GM18502 (cell line): ENCODE measurements around the gene SLC12A9.
A peak's percentile ranks its signal among the peaks of the same experiment; 100 is the strongest.
"Not testable (repeated sequence)": the region's sequence is repeated elsewhere in the genome, so short reads cannot be mapped to it uniquely, and the experiment has no call there.

Experiments
- ATAC-seq: cut with Tn5 transposase; IDR thresholded peaks from one replicate; pipeline ENCODE4 v1.9.1; 2021; ENCODE audit warnings: mild to moderate bottlenecking; ENCODE audit not compliant: unreplicated experiment, poor library complexity

The SLC12A9 gene

GRCh38 chr7:100824499-100825214 lies 27.9 kb upstream of the SLC12A9 start:
- ATAC-seq = no peak

GRCh38 chr7:100825215-100825671 lies 27.3 kb upstream of the SLC12A9 start:
- ATAC-seq = no peak

GRCh38 chr7:100825751-100826513 lies 26.6 kb upstream of the SLC12A9 start:
- ATAC-seq = no peak

DNA sequence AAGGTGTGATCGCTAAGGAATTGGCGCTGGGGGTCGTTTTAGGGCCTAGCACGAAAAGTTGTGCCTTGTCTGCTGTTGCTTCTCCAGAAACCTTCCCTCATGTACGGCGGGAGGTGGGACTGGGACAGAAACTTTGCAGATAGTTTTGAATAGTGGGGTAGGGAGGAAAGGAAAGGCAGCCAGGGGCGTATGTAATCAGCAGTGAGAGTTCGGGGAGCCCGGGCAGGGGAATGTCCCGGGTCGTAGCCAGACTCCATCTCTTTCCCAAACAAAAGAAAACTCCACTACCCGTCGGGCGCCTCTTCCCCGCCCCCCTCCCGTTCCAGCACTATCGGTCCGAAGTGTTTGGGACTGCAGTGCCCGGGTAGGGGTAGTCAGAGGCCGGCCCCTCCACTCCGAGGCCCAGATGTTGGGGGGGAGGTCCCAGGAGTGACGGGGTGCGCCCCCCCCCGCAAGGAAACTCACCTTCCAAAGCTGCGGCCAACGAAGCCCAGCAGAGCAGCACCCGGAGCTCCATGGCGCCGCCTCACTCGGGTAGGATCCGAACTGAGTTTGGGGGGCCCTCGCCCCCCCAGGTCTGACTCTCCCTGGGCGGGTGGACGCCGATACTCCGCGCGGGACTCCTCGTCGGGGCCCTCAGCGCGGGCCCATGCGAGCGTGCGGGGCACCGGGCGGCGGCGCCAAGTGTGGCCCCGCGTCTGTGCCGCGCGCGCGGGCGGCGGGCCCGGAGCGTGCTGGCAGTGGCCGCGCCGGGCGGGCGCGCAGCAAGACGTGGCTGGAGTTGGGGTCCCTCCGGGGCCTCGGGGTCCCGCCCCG lies 25.8 kb upstream of the SLC12A9 start:
- ATAC-seq = no peak

DNA sequence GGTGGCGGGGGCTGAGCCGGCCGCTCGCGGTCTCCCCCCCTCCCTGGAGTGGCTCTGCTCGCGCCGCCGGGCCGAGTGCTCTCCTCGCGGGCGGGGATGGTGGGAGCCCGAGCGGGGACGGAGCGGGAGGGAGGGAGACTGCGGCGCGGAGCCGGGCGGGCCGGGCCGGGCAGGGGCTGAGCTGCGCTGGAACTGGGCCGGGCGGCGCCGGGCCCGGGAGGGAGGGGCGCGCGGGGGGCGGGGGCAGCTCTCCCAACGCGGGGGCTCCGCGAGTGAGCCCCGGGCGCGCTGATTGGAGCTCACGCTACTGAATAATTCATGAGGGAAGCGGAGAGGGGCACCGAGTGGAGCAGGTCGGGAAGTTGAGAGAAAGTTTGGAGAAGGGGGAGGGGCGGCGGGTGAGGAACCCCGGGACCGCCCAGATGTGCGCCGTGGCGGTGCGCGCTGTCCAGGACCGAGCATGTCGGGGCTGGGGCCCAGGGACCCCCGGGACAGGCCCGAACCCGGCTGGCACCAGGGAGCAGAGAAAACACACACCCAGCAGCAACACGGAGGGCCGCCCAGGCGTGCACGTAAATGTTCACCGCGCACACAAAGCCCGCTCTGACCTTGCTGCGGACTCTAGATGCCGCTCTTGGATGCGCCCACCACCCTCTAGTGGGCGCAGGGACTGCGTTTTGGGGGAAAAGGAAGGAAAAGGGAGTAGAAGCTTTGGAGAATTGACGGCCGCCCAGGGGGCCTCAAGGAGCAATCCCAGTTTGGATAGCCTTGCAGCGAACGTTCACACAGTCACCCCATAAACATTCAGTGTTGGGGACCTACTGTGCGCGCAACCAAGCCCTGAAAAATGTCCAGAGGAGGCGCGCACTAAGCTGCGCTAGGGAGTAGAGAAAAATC lies 24.9 kb upstream of the SLC12A9 start, which contains the start of gene EPHB4:
TSS of gene EPHB4 (minus strand) at position 194 of the 897 bp plus-strand sequence. CDS start 493 bp downstream, outside the sequence.
- ATAC-seq = no peak

DNA sequence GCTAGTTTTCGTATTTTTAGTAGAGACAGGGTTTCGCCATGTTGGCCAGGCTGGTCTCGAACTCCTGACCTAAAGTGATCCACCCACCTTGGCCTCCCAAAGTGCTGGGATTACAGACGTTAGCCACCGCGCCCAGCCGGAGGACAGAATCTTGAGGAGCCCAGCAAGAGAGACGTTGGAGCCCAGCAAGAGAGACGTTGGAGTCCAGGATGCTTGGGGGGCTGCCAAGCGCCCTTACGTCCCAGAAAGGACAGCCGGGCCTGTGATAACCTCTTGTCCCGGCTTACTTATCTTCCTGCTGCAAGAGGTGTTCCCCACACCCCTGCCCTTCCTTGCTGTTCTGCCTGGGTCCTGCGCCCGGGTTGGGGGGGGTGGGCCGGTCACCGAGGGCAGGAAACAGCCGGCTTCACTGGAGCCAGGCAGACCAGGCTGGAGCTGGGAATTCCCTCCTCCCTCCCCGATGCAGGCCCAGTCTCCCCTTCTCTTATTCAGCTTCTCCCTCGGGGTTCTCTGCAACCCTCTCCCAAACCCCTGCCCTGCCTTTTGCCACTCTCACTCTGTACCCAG lies 23.3 kb upstream of the SLC12A9 start:
- ATAC-seq = no peak

DNA sequence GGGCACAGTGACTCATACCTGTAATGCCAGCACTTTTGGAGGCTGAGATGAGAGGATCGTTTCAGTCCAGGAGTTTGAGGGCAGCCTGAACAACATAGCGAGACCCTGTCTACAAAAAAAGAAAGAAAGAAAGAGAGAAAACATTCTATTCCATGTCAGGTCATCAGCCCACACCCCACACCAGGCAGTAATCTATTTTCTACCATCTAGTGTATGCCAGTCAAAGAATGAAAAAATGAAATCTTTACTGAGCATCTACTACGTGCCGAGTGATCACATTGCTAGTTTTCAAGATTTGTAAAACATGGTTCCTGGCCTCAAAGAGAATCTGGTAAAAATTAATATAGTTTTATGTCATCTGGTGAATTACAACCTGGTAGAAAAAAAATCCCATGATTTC lies 22.1 kb upstream of the SLC12A9 start:
- no peak for ATAC-seq

DNA sequence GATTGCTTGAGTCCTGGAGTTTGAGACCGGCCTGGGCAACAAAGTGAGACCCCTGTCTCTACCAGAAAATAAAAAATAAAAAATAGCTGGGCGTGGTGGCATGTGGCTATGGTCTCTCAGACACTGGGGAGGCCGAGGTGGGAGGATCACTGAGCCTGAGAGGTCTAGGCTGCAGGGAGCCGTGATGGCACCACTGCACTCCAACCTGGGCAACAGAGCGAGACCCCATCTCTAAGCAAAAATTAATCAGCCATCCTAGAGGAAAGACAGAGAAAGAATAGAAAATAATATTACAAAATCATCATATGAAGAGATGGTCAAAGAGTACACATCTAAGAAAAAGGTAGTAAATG lies 20.3 kb upstream of the SLC12A9 start:
- no peak for ATAC-seq

GRCh38 chr7:100835903-100836811 lies 16.4 kb upstream of the SLC12A9 start:
- no peak for ATAC-seq

- no peak for ATAC-seq
Observed at GRCh38 chr7:100836812-100837098, 15.8 kb upstream of the SLC12A9 start.

DNA sequence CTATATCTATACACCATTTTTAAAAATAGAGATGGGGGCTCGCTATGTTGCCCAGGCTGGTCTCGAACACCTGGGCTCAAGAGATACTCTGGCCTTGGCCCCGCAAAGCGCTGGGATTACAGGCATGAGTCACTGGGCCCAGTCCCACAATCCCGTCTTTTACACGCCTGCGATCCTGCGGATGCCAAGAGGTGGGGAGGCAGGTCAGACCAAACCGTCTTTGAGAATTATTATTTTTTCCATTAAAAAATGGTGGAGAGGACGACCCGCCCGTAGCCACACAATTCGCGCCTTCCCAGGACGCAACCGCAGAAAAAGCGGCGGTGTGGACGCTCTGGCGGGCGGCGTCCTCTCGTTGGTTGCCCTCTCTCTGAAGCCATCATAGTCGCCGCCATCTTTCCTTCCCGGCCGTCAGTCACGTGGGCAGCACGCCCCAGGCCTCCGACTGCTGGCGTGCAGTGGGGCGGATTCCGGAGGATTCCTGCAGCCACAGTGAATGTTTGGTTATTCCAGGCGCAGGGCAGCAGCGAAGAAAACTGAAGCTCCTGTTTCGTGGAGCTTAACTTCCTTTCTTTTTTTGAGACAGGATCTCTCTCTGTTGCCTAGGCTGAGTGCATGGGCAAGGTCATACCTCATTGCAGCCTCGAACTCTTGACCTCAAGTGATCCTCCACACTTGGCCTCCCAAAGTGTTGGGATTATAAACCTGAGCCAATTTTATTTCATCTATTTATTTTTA lies 15.2 kb upstream of the SLC12A9 start:
- ATAC-seq = peak; percentile 68

- no peak for ATAC-seq
Observed at GRCh38 chr7:100839361-100839760, 13.2 kb upstream of the SLC12A9 start.

GRCh38 chr7:100840470-100841100 lies 11.9 kb upstream of the SLC12A9 start:
- no peak for ATAC-seq

- no peak for ATAC-seq
Observed at GRCh38 chr7:100847360-100847759, 5.2 kb upstream of the SLC12A9 start.

DNA sequence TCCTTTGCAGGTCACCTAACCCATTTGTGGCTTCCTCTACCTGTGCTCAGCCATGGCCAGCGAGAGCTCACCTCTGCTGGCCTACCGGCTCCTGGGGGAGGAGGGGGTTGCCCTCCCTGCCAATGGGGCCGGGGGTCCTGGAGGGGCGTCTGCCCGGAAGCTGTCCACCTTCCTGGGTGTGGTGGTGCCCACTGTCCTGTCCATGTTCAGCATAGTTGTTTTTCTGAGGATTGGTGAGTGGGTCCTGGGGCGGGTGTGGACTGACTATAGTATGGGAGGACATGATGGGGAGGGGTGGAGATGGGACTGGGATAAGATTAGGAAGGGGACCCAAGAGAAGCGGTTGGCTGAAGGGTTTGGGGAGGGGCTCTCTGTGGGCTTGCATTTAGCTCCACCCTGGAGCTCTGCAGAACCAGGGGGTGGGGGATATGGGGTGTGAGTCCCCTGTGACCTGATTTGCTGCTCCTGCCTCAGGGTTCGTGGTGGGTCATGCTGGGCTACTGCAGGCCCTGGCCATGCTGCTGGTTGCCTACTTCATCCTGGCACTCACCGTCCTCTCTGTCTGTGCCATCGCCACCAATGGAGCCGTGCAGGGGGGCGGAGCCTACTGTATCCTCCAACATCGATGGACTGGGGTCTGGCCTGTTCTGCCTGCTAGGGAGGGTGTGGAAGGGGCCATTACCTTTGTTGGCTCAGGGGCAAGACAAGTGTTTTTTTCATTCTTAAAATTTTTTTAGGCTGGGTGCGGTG lies 1.8 kb downstream of the SLC12A9 start:
- ATAC-seq = no peak

DNA sequence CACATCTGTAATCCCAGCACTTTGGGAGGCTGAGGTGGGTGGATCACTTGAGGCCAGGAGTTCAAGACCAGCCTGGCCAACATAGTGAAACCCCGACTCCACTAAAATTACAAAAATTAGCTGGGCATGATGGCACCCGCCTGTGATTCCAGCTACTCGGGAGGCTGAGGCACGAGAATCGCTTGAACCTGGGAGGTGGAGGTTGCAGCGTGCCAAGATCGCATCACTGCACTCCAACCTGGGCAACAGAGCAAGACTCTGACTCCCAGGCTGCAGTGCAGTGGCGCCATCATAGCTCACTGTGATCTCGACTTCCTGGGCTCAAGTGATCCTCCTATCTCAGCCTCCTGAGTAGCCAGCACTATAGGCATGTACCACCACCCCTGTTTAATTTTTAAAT lies 2.4 kb downstream of the SLC12A9 start:
- ATAC-seq = not testable (repeated sequence)

- ATAC-seq = no peak
Observed at GRCh38 chr7:100855515-100855914, 3.0 kb downstream of the SLC12A9 start.
